Erythroblast (primary cell): Measurements from ENCODE around the gene NKAIN2.

Experiments
- GATA1 ChIP-seq: IDR thresholded peaks from 2 replicates; pipeline ENCODE4 v1.6.1; 2011; ENCODE audit warnings: low read depth, mild to moderate bottlenecking, control low read depth, low read length, moderate library complexity
- POLR2A ChIP-seq: IDR thresholded peaks from 2 replicates; pipeline ENCODE4 v1.6.1; 2011; ENCODE audit warnings: mild to moderate bottlenecking, low read length

DNA sequence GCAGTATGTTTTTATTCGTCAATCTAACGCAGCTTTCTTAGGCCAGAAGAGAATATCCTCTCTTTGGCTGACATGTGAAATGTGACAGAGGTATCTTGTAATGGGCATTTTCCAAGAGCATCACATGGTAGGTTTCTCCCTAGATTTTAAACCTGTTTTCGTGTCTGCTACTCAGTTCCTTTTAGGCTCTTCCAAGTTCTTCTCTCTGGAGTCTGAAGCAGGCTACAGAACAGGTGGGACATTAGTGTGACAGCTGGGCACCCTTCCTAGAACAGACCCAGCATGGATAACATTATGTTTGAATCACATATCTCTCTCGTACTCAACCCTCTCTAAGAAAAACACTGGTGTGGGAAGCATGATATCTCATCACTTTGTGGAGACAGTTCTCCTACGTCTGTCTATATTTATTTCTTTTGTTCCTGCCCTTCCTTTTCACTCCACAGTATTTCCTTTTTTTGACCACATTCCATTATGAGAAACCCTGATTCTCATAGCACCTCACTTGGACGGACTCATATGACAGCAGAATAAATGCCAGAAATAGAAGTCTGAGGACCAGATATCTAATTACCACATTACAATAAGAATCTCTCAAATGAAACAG lies 263.4 kb downstream of the NKAIN2 start:
- no peak for TF ChIP-seq POLR2A
- TF ChIP-seq GATA1, result no peak
